ENCODE results near the gene HIC2.
"Not testable (repeated sequence)": the region's sequence is repeated elsewhere in the genome, so short reads cannot be mapped to it uniquely, and the experiment has no call there.

DNA sequence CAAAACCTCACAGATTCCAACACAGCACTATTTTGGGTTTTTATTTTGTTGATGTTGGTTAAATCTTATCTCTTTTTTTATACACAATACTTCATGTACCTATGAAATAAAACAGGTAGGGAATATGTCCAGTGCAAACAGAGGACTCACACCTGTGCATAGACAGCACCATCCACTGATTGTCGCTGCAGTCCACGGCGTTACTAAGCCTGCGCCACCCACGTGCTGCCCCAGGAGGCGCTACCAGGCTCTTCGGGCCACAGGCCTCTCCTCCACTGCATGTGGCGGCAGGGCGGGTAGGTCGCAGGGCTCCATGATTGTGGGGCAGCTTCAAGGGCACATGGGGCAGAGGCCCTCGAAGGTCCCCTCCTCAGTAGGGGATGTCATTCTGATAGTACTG, 55.8 kb downstream of the HIC2 start:
- TF ChIP-seq, protein P1, sequence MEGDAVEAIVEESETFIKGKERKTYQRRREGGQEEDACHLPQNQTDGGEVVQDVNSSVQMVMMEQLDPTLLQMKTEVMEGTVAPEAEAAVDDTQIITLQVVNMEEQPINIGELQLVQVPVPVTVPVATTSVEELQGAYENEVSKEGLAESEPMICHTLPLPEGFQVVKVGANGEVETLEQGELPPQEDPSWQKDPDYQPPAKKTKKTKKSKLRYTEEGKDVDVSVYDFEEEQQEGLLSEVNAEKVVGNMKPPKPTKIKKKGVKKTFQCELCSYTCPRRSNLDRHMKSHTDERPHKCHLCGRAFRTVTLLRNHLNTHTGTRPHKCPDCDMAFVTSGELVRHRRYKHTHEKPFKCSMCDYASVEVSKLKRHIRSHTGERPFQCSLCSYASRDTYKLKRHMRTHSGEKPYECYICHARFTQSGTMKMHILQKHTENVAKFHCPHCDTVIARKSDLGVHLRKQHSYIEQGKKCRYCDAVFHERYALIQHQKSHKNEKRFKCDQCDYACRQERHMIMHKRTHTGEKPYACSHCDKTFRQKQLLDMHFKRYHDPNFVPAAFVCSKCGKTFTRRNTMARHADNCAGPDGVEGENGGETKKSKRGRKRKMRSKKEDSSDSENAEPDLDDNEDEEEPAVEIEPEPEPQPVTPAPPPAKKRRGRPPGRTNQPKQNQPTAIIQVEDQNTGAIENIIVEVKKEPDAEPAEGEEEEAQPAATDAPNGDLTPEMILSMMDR (IDR thresholded peaks at IDR 0.05; ENCODE audit: insufficient read depth, low read length): not testable (repeated sequence)
- TF ChIP-seq POLR2AphosphoS5 (IDR thresholded peaks at IDR 0.05; ENCODE audit: low read depth): not testable (repeated sequence)
